ENCODE measurements around the gene XPC. TPM values are rescaled to one million over a fixed set of nuclear protein-coding genes. Genes with fewer than 3 reads are reported as not detected.

Gene XPC
- total and polyA plus RNA-seq, 2 donors from 2014 or later, result 15.9 to 44.4 TPM

GRCh38 chr3:14188041-14188754 is 9.8 kb upstream of the XPC start:
- peaks cover 3 to 24% (median 11%) of the 10 kb centered on the region in 3 donors for H3K36me3 ChIP-seq (ENCODE audit: control insufficient read depth in 2 of 3, insufficient read depth in 3 of 3, low read length in 3 of 3)
- FAIRE-seq (no peak), DNase-seq (no peak)
- H3K4me1 ChIP-seq (ENCODE audit: control insufficient read depth in 2 of 3, insufficient read depth in 2 of 3, low read depth in 1 of 3, low read length in 3 of 3), result no peaks in the 10 kb centered on the region
- no peak overlapping the region for H3K4me3 ChIP-seq (ENCODE audit: low read length in 3 of 3)
- H3K9ac ChIP-seq (ENCODE audit: low read length in 3 of 3), result no peak overlapping the region
- intact Hi-C loops (cut with DNase I), result no loop called here
- H3K9me3 ChIP-seq (ENCODE audit: control insufficient read depth in 2 of 3, insufficient read depth in 1 of 3, low read length in 3 of 3), result no peaks in the 10 kb centered on the region
- no peaks in the 10 kb centered on the region for H3K27me3 ChIP-seq (ENCODE audit: control insufficient read depth, insufficient read depth, low read length)
- TF ChIP-seq CTCF (IDR thresholded peaks at IDR 0.05; ENCODE audit: borderline replicate concordance, extremely low read depth, insufficient read depth), result no peak
- H3K27ac ChIP-seq (ENCODE audit: low read depth in 2 of 2, low read length in 2 of 2), result no peak overlapping the region

GRCh38 chr3:14186854-14187458 is 8.6 kb upstream of the XPC start:
- Histone ChIP-seq H3K9ac (ENCODE audit: low read length in 3 of 3) (no peak overlapping the region), H3K4me3 (ENCODE audit: low read length in 3 of 3) (no peak overlapping the region), H3K27ac (ENCODE audit: low read depth in 2 of 2, low read length in 2 of 2) (no peak overlapping the region), H3K36me3 (ENCODE audit: control insufficient read depth in 2 of 3, insufficient read depth in 3 of 3, low read length in 3 of 3) (peaks cover 5 to 35% (median 11%) of the 10 kb centered on the region in 3 donors), H3K9me3 (ENCODE audit: control insufficient read depth in 2 of 3, insufficient read depth in 1 of 3, low read length in 3 of 3) (no peaks in the 10 kb centered on the region), H3K27me3 (ENCODE audit: control insufficient read depth, insufficient read depth, low read length) (no peaks in the 10 kb centered on the region), H3K4me1 (ENCODE audit: control insufficient read depth in 2 of 3, insufficient read depth in 2 of 3, low read depth in 1 of 3, low read length in 3 of 3) (peaks cover 0 to 7% (median 0%) of the 10 kb centered on the region in 3 donors)
- TF ChIP-seq CTCF (IDR thresholded peaks at IDR 0.05; ENCODE audit: borderline replicate concordance, extremely low read depth, insufficient read depth), result no peak
- intact Hi-C loops (cut with DNase I), result no loop called here
- DNase-seq, result no peak
- no peak for FAIRE-seq

DNA sequence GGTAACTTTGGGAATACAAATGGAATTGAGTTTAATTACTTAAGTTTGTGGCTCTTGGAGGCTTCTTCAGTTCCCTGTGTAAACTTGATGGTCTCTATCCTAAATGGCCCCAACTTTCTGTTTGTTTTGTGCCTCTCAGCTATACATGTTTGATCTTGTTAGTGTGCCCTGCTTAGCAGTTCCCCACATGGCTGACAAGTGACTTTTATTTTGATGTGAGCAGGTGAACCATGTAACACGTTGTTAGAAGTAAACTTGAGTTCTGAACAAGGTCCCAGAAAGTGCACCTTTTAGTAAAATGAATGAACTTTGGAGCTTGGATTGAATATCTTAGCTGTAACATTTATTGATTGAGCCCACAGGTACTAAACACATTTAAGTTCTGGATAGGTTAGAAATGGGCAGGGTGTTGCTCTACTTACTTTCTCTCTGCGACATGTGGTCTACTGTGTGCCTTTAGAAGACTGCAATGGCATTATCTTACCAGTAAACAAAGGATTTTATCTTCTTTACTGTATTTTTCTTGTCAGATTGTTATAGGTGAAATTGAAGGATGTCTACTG is 4.7 kb upstream of the XPC start:
- H3K4me1 ChIP-seq (ENCODE audit: control insufficient read depth in 2 of 3, insufficient read depth in 2 of 3, low read depth in 1 of 3, low read length in 3 of 3), result peaks cover 0 to 11% (median 4%) of the 10 kb centered on the region in 3 donors
- DNase-seq (no peak), FAIRE-seq (no peak)
- intact Hi-C loops (cut with DNase I), result no loop called here
- H3K4me3 ChIP-seq (ENCODE audit: low read length in 3 of 3), result peak overlapping the region in 1 of 3 donors; percentile 17
- no peak for TF ChIP-seq CTCF (IDR thresholded peaks at IDR 0.05; ENCODE audit: borderline replicate concordance, extremely low read depth, insufficient read depth)
- no peaks in the 10 kb centered on the region for H3K9me3 ChIP-seq (ENCODE audit: control insufficient read depth in 2 of 3, insufficient read depth in 1 of 3, low read length in 3 of 3)
- no peaks in the 10 kb centered on the region for H3K27me3 ChIP-seq (ENCODE audit: control insufficient read depth, insufficient read depth, low read length)
- H3K36me3 ChIP-seq (ENCODE audit: control insufficient read depth in 2 of 3, insufficient read depth in 3 of 3, low read length in 3 of 3), result peaks cover 5 to 38% (median 11%) of the 10 kb centered on the region in 3 donors
- H3K9ac ChIP-seq (ENCODE audit: low read length in 3 of 3), result no peak overlapping the region
- H3K27ac ChIP-seq (ENCODE audit: low read depth in 2 of 2, low read length in 2 of 2), result no peak overlapping the region
